ENCODE results near the gene BAAT. TPM values are rescaled to one million over a fixed set of nuclear protein-coding genes. Genes with fewer than 3 reads are reported as not detected.

Gene BAAT
- total and polyA plus RNA-seq, 2 experiments from 2014 or later = 0.19 TPM; not detected in 1

- H3K27ac ChIP-seq = no peak overlapping the region
- WGBS, 2 experiments (ENCODE audit: low coverage in 1 of 2, low lambda C conversion rate in 2 of 2, missing lambda C conversion rate in 2 of 2) = 45 to 46% methylated on average over 3 of the region's 3 CpGs
- H3K9me2 ChIP-seq (ENCODE audit: insufficient read depth) = no peaks in the 10 kb centered on the region
- H3F3A ChIP-seq (ENCODE audit: insufficient read depth) = no peaks in the 10 kb centered on the region
- H3K4me3 ChIP-seq = no peak overlapping the region
- in situ Hi-C loops (cut with MboI) = no loop called here
- H3K4me1 ChIP-seq (ENCODE audit: insufficient read depth) = no peaks in the 10 kb centered on the region
- H3K9me3 ChIP-seq (ENCODE audit: low read depth) = no peaks in the 10 kb centered on the region
- H4K20me1 ChIP-seq (ENCODE audit: insufficient read depth) = no peaks in the 10 kb centered on the region
- no peak overlapping the region for H3K9ac ChIP-seq
- no peak for DNase-seq
- H3K36me3 ChIP-seq (ENCODE audit: low read depth) = no peaks in the 10 kb centered on the region
- TF ChIP-seq EZH2 (IDR thresholded peaks at IDR 0.05; ENCODE audit: insufficient read depth, poor library complexity, severe bottlenecking) = no peak
- TF ChIP-seq EZH2phosphoT487 (IDR thresholded peaks at IDR 0.05; ENCODE audit: insufficient read depth, low read depth) = no peak
- H3K79me2 ChIP-seq (ENCODE audit: insufficient read depth) = no peaks in the 10 kb centered on the region
- no peaks in the 10 kb centered on the region; the same call in 1 of the 2 replicates for H3K27me3 ChIP-seq (replicated peaks; ENCODE audit: insufficient read depth)
- H3K4me2 ChIP-seq (ENCODE audit: unreplicated experiment) = no peak overlapping the region
- H2AFZ ChIP-seq = no peak overlapping the region
Measured at GRCh38 chr9:101323129-101323528, 61.7 kb downstream of the BAAT start.

- H3K27ac ChIP-seq = no peak overlapping the region
- H3K9me3 ChIP-seq (ENCODE audit: low read depth) = no peaks in the 10 kb centered on the region
- in situ Hi-C loops (cut with MboI) = no loop called here
- no peak overlapping the region for H2AFZ ChIP-seq
- H3K27me3 ChIP-seq (replicated peaks; ENCODE audit: insufficient read depth) = no peaks in the 10 kb centered on the region
- no peaks in the 10 kb centered on the region for H3K4me1 ChIP-seq (ENCODE audit: insufficient read depth)
- no peaks in the 10 kb centered on the region for H3K9me2 ChIP-seq (ENCODE audit: insufficient read depth)
- H3K36me3 ChIP-seq (ENCODE audit: low read depth) = no peaks in the 10 kb centered on the region
- no peaks in the 10 kb centered on the region for H4K20me1 ChIP-seq (ENCODE audit: insufficient read depth)
- H3K9ac ChIP-seq = no peak overlapping the region
- TF ChIP-seq EZH2 (IDR thresholded peaks at IDR 0.05; ENCODE audit: insufficient read depth, poor library complexity, severe bottlenecking) (no peak), EZH2phosphoT487 (IDR thresholded peaks at IDR 0.05; ENCODE audit: insufficient read depth, low read depth) (no peak)
- no peak overlapping the region for H3K4me2 ChIP-seq (ENCODE audit: unreplicated experiment)
- DNase-seq = no peak
- no peak overlapping the region for H3K4me3 ChIP-seq
- no peaks in the 10 kb centered on the region for H3F3A ChIP-seq (ENCODE audit: insufficient read depth)
- no peaks in the 10 kb centered on the region for H3K79me2 ChIP-seq (ENCODE audit: insufficient read depth)
Measured at GRCh38 chr9:101317735-101318134, 67.1 kb downstream of the BAAT start.

GRCh38 chr9:101315112-101315450, 69.7 kb downstream of the BAAT start:
- Histone ChIP-seq H3K9me2 (ENCODE audit: insufficient read depth) (no peaks in the 10 kb centered on the region), H2AFZ (no peak overlapping the region), H3K79me2 (ENCODE audit: insufficient read depth) (no peaks in the 10 kb centered on the region), H3K27ac (no peak overlapping the region), H3K9me3 (ENCODE audit: low read depth) (no peaks in the 10 kb centered on the region), H3K4me3 (no peak overlapping the region), H3K36me3 (ENCODE audit: low read depth) (no peaks in the 10 kb centered on the region), H3K4me2 (ENCODE audit: unreplicated experiment) (no peak overlapping the region), H3F3A (ENCODE audit: insufficient read depth) (no peaks in the 10 kb centered on the region), H3K4me1 (ENCODE audit: insufficient read depth) (no peaks in the 10 kb centered on the region), H3K27me3 (replicated peaks; ENCODE audit: insufficient read depth) (peaks cover 2% of the 10 kb centered on the region; the same call in 1 of the 2 replicates), H3K9ac (no peak overlapping the region), H4K20me1 (ENCODE audit: insufficient read depth) (no peaks in the 10 kb centered on the region)
- no peak for DNase-seq
- TF ChIP-seq EZH2phosphoT487 (IDR thresholded peaks at IDR 0.05; ENCODE audit: insufficient read depth, low read depth) (no peak), EZH2 (IDR thresholded peaks at IDR 0.05; ENCODE audit: insufficient read depth, poor library complexity, severe bottlenecking) (no peak)
- in situ Hi-C loops (cut with MboI) = no loop called here
- WGBS, 2 experiments (ENCODE audit: low coverage in 1 of 2, low lambda C conversion rate in 2 of 2, missing lambda C conversion rate in 2 of 2) = 82 to 84% methylated on average over 2 of the region's 2 CpGs

GRCh38 chr9:101312661-101313060, 72.1 kb downstream of the BAAT start:
- H3K9me2 ChIP-seq (ENCODE audit: insufficient read depth) = no peaks in the 10 kb centered on the region
- no peak overlapping the region for H3K9ac ChIP-seq
- no peak overlapping the region for H3K4me2 ChIP-seq (ENCODE audit: unreplicated experiment)
- TF ChIP-seq EZH2phosphoT487 (IDR thresholded peaks at IDR 0.05; ENCODE audit: insufficient read depth, low read depth) (no peak), EZH2 (IDR thresholded peaks at IDR 0.05; ENCODE audit: insufficient read depth, poor library complexity, severe bottlenecking) (no peak)
- H3K9me3 ChIP-seq (ENCODE audit: low read depth) = no peaks in the 10 kb centered on the region
- H3K79me2 ChIP-seq (ENCODE audit: insufficient read depth) = no peaks in the 10 kb centered on the region
- H2AFZ ChIP-seq = no peak overlapping the region
- H3K27me3 ChIP-seq (replicated peaks; ENCODE audit: insufficient read depth) = peaks cover 22% of the 10 kb centered on the region
- no peaks in the 10 kb centered on the region for H3K36me3 ChIP-seq (ENCODE audit: low read depth)
- WGBS, 2 experiments (ENCODE audit: low coverage in 1 of 2, low lambda C conversion rate in 2 of 2, missing lambda C conversion rate in 2 of 2) = 83 to 85% methylated on average over 8 of the region's 8 CpGs
- no peaks in the 10 kb centered on the region for H3F3A ChIP-seq (ENCODE audit: insufficient read depth)
- H3K27ac ChIP-seq = no peak overlapping the region
- no peak overlapping the region for H3K4me3 ChIP-seq
- in situ Hi-C loops (cut with MboI) = no loop called here
- DNase-seq = no peak
- no peaks in the 10 kb centered on the region for H4K20me1 ChIP-seq (ENCODE audit: insufficient read depth)
- no peaks in the 10 kb centered on the region for H3K4me1 ChIP-seq (ENCODE audit: insufficient read depth)

GRCh38 chr9:101311758-101312420, 72.9 kb downstream of the BAAT start:
- H3K27me3 ChIP-seq (replicated peaks; ENCODE audit: insufficient read depth) = peaks cover 28% of the 10 kb centered on the region
- no peaks in the 10 kb centered on the region for H3F3A ChIP-seq (ENCODE audit: insufficient read depth)
- no peaks in the 10 kb centered on the region for H4K20me1 ChIP-seq (ENCODE audit: insufficient read depth)
- no peak overlapping the region for H3K9ac ChIP-seq
- H3K9me2 ChIP-seq (ENCODE audit: insufficient read depth) = no peaks in the 10 kb centered on the region
- 10 to 15% methylated on average over 4 of the region's 4 CpGs for WGBS, 2 experiments (ENCODE audit: low coverage in 1 of 2, low lambda C conversion rate in 2 of 2, missing lambda C conversion rate in 2 of 2)
- no peak overlapping the region for H3K4me3 ChIP-seq
- no peaks in the 10 kb centered on the region for H3K9me3 ChIP-seq (ENCODE audit: low read depth)
- TF ChIP-seq EZH2 (IDR thresholded peaks at IDR 0.05; ENCODE audit: insufficient read depth, poor library complexity, severe bottlenecking) (no peak), EZH2phosphoT487 (IDR thresholded peaks at IDR 0.05; ENCODE audit: insufficient read depth, low read depth) (no peak)
- H2AFZ ChIP-seq = no peak overlapping the region
- DNase-seq = peak; percentile 83
- no peaks in the 10 kb centered on the region for H3K36me3 ChIP-seq (ENCODE audit: low read depth)
- no peaks in the 10 kb centered on the region for H3K4me1 ChIP-seq (ENCODE audit: insufficient read depth)
- in situ Hi-C loops (cut with MboI) = no loop called here
- H3K79me2 ChIP-seq (ENCODE audit: insufficient read depth) = no peaks in the 10 kb centered on the region
- H3K27ac ChIP-seq = no peak overlapping the region
- no peak overlapping the region for H3K4me2 ChIP-seq (ENCODE audit: unreplicated experiment)
